Measurements from ENCODE around the gene CLPTM1. TPM values are rescaled to one million over a fixed set of nuclear protein-coding genes. Genes with fewer than 3 reads are reported as not detected.

Gene CLPTM1
- total RNA-seq, 1 donor from 2014 or later: 28.9 TPM

DNA sequence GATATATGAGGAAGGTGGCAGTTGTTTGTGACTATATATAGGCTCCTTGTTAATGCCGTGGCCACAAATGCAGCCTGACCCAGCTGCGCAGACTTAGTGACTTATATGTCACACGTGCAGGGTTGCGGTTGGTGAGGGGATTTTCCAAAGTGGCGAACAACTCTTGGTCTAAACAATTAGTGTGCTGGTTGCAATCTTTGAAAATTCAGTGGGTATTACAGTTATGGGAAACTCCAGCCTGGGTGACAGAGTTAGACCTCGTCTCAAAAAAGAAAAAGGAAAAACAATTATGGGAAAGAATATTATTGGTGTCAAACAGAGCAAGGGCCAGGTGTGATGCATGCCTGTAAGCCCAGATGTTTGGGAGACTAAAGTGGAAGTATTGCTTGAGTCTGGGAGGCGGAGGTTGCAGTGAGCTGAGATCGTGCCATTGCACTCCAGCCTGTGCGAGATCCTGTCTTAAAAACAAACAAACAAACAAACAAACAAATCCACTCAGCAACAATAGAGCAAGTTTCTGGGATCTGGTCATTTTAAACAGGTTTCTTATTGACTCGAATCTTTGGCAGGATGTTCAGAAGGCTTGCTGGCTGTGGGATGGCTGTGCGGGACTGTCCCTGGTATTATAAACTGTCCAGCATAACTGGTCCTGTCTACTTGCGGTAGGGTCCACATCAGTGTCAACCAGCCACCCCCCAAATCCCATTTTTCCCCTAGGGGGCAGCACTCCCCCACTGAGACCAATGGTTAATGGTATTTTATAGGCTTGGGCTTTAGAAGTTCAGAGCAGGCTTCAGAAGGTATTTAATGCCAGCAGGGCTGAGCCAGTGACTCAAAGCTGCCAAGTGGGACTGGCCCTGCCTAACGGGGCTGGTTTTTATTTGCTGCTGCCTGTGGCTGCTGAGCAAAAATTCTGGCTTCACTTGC lies 61.5 kb downstream of the CLPTM1 start:
- peak; percentile 76 for DNase-seq

DNA sequence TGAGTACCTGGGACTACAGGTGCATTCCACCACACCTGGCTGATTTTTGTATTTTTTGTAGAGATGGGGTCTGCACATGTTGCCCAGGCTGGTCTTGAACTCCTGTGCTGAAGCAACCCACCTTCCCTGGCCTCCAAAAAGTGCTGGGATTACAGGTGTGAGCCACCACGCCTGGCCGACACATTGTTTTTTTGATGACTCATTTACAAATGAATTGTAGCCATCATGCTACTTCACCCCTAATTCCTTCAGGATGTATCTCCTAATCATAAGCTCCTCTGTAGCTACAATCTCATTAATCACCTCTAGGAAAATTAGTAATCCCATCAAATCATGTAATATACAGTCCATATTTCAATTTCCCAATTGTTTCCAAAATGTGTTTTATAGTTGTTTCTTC lies 64.0 kb downstream of the CLPTM1 start:
- no peak for DNase-seq

- DNase-seq: no peak
These were observed 64.9 kb downstream of the CLPTM1 start for GRCh38 chr19:45020071-45020470.

DNA sequence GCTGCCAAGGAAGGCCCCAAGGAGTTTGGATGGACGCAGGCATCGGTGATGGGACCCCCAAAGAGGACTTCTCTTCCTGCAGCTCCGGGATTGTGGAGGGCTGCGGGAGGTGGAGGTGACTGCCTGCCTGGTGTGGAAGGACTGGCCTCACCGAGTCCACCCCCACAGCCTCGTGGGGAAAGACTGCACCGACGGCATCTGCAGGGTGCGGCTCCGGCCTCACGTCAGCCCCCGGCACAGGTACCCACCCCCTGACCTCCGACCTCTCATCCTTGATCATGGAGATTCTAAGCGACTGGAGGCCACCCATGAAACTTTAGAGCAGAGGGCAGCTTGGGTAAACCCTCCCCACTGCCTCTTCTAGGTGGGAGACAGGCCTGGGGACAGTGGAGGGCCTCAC lies 66.8 kb downstream of the CLPTM1 start:
- no peak for DNase-seq

GRCh38 chr19:45023048-45023447 lies 67.9 kb downstream of the CLPTM1 start:
- DNase-seq: no peak

- no peak for DNase-seq
These were observed 70.1 kb downstream of the CLPTM1 start for GRCh38 chr19:45025264-45025663.

DNA sequence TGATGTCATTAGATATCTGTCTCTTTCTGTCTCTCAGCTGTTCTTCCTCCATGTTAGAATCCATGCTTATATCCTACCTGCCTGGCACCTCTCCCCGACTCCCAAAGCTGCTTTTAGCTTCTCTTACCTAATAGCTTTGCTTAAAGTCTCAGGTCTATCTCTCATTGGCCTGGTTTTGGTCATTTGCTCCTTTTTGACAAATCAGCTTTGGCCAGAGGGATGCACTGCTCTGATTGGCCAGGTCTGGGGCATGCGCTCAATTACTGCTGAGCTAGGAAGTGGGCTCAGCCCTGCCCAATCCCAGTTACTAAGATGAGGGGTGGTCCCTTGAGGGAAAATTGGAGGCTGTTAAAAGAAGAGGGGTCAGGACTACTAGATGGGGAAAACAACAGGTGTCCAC lies 72.2 kb downstream of the CLPTM1 start:
- no peak for DNase-seq

DNA sequence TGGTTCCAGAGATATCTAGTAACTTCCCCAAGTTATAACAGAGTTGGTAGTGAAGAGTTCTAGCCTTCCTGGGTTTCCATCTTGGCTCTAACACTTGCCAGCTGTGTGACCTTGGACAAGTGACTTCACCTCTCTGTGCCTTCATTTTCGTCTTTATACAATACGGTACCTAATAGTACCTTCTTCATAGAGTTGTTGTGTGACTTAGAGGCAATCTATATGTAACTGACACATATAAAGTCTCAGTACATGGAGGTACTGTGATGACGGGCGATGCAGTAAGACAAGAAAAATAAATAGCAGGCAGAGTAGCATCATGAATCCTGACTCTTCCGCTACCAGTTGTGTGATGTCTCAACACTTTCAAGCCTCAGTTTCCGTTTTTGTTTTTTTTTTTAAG lies 75.6 kb downstream of the CLPTM1 start:
- DNase-seq: no peak

DNA sequence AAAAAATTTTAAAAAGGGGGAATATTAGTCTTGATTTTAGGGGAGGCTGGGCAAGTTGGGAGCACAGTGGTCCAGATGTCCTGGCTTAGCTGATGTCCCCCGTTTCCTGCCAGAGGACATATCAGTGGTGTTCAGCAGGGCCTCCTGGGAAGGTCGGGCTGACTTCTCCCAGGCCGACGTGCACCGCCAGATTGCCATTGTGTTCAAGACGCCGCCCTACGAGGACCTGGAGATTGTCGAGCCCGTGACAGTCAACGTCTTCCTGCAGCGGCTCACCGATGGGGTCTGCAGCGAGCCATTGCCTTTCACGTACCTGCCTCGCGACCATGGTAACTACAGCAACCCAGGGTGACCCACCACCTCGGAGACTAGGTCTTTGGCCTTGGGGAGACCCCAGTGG lies 77.2 kb downstream of the CLPTM1 start:
- DNase-seq: no peak

DNA sequence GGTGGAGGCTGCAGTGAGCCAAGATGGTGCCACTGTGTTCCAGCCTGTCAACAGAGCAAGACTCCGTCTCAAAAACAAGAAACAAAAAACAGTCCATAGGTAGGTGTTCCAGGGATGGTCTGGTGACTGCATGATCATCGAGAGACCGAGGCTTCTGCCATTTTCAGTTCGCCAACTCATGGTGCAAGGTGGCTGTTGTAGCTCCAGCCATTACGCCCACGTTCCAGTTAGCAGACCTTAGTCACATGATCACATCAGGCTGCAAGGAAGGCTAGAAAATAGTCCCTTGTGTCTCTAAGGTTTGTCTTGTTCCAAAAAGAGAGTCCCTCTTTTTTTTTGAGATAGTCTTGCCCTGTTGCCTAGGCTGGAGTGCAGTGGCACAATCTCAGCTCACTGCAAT lies 80.6 kb downstream of the CLPTM1 start:
- no peak for DNase-seq

DNA sequence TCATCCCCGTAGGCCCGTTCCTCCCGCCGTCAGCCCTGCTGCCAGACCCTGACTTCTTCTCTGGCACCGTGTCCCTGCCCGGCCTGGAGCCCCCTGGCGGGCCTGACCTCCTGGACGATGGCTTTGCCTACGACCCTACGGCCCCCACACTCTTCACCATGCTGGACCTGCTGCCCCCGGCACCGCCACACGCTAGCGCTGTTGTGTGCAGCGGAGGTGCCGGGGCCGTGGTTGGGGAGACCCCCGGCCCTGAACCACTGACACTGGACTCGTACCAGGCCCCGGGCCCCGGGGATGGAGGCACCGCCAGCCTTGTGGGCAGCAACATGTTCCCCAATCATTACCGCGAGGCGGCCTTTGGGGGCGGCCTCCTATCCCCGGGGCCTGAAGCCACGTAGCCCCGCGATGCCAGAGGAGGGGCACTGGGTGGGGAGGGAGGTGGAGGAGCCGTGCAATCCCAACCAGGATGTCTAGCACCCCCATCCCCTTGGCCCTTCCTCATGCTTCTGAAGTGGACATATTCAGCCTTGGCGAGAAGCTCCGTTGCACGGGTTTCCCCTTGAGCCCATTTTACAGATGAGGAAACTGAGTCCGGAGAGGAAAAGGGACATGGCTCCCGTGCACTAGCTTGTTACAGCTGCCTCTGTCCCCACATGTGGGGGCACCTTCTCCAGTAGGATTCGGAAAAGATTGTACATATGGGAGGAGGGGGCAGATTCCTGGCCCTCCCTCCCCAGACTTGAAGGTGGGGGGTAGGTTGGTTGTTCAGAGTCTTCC lies 82.4 kb downstream of the CLPTM1 start:
- DNase-seq: no peak

DNA sequence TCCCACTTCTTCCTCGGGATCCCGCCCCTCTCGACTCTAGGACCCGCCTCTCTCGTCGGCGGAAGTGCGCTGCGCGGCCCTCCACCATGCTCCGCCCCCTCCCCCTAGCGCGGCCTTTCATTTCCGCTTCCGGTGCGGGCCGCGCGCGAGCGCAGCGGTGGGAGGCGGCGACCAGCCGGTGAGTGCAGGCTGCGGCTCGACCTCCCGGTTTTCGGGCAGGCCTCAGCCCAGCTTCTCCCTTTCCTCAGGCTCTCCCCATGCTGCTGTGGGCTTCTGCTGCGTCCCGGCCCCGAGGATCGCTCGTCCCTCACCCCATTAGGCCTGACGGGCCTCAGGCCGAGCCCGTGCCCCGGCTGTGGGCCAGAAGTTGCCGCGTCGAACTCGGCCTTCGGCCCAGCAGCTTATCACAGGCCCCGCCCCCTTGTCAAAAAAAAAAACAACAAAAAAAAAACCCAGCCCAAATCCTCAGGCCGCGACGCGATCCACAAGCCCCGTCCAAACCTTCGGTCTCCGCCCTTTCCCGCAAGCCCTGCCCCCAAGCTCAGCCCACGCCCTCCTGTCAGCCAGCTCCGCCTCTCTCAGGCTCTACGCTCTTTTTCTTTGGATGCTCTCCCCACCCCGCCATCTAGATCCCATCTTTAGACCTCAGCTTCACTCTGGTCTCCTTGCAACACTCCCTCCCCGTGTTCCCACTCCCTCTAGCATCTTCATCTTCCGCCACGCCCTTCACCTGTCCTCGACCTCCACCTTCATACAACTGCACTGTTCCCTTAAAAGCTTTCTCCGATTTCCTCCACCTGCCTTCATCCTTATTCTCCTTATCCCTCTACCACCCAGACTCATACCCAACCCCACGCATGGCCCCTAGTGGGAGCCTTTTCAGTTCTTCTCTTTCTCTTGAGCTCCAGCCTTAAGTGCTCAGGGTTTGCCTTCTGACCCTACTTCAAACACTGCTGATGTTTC lies 84.0 kb downstream of the CLPTM1 start, which contains the start of gene CLASRP:
Gene CLASRP (plus strand): TSS at position 115 of the 963 bp plus-strand sequence. CDS start 1,168 bp downstream, outside the sequence.
- peak; percentile 93 for DNase-seq

DNA sequence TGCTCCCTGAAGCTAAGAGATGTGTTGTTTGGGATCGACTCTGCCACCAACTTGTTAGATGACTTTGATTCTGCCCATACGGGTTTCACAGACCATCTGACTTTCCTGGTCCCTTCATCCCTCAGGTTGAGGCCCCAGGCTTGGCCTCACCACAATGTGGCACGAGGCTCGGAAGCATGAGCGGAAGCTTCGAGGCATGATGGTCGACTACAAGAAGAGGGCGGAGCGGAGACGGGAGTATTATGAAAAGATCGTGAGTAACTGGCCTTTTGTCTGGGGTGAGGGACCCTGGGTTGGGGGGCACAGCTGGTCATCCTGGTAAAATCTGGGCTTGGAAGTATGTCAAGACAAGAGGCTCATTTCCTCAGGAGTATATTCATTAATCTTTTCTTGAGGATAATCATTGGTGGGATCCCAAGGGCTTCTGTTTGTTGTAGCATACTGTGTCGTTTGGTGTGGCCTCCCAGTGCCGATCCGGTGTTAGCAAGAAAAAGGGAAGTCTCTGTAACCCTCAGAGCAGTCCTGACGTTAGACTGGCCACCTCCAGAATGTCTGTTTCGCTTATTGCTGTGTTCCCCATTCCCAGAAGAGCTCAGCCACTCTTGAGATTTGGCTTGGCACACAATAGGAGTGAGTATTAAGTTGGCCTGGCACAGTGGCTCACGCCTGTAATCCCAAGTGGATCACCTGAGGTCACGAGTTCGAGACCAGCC lies 85.0 kb downstream of the CLPTM1 start:
- no peak for DNase-seq

- no peak for DNase-seq
These were observed 85.9 kb downstream of the CLPTM1 start for GRCh38 chr19:45041125-45041524.

Other genes starting within 250 kb of the CLPTM1 start
- gene BCL3, start 206.7 kb upstream of the CLPTM1 start, total RNA-seq: 3.2 and 6.3 TPM in 2 replicates
- not detected in 2 replicates for gene CBLC, start 177.5 kb upstream of the CLPTM1 start, total RNA-seq
- gene BCAM, start 146.3 kb upstream of the CLPTM1 start, total RNA-seq: 56.5 and 62.3 TPM in 2 replicates
- 154 and 187 TPM in 2 replicates for gene NECTIN2, start 109.1 kb upstream of the CLPTM1 start, total RNA-seq
- 50.0 and 81.6 TPM in 2 replicates for gene TOMM40, start 64.1 kb upstream of the CLPTM1 start, total RNA-seq
- gene APOE, start 49.6 kb upstream of the CLPTM1 start, total RNA-seq: 4.0 and 7.8 TPM in 2 replicates
- 1.7 and 1.9 TPM in 2 replicates for gene APOC1, start 40.8 kb upstream of the CLPTM1 start, total RNA-seq
- gene APOC4, start 13.1 kb upstream of the CLPTM1 start, total RNA-seq: not detected in 2 replicates
- gene APOC2, start 9.3 kb upstream of the CLPTM1 start, total RNA-seq: not detected in 2 replicates
- 16.8 and 18.4 TPM in 2 replicates for gene RELB, start 46.1 kb downstream of the CLPTM1 start, total RNA-seq
- 13.8 and 16.0 TPM in 2 replicates for gene CLASRP, start 83.7 kb downstream of the CLPTM1 start, total RNA-seq
- gene ZNF296, start 121.1 kb downstream of the CLPTM1 start, total RNA-seq: 0.17 and 0.51 TPM in 2 replicates
- 25.5 and 33.2 TPM in 2 replicates for gene GEMIN7, start 123.9 kb downstream of the CLPTM1 start, total RNA-seq
- 31.1 and 39.7 TPM in 2 replicates for gene PPP1R37, start 137.8 kb downstream of the CLPTM1 start, total RNA-seq
- 0.34 and 0.37 TPM in 2 replicates for gene NKPD1, start 205.6 kb downstream of the CLPTM1 start, total RNA-seq
- 8.8 and 36.8 TPM in 2 replicates for gene TRAPPC6A, start 222.9 kb downstream of the CLPTM1 start, total RNA-seq
- 8.3 and 10.0 TPM in 2 replicates for gene BLOC1S3, start 223.4 kb downstream of the CLPTM1 start, total RNA-seq

Measured in dermis blood vessel endothelial cell (primary cell).